ENCODE results near the gene NOC4L. TPM values are rescaled to one million over a fixed set of nuclear protein-coding genes. Genes with fewer than 3 reads are reported as not detected.
"Not testable (repeated sequence)": the region's sequence is repeated elsewhere in the genome, so short reads cannot be mapped to it uniquely, and the experiment has no call there.

NOC4L gene
- polyA plus RNA-seq (2013, experiment 1 of 2; ENCODE audit: insufficient read length): 20.7 TPM
- polyA plus RNA-seq (2013, experiment 2 of 2; ENCODE audit: insufficient read length): 23.7 TPM

DNA sequence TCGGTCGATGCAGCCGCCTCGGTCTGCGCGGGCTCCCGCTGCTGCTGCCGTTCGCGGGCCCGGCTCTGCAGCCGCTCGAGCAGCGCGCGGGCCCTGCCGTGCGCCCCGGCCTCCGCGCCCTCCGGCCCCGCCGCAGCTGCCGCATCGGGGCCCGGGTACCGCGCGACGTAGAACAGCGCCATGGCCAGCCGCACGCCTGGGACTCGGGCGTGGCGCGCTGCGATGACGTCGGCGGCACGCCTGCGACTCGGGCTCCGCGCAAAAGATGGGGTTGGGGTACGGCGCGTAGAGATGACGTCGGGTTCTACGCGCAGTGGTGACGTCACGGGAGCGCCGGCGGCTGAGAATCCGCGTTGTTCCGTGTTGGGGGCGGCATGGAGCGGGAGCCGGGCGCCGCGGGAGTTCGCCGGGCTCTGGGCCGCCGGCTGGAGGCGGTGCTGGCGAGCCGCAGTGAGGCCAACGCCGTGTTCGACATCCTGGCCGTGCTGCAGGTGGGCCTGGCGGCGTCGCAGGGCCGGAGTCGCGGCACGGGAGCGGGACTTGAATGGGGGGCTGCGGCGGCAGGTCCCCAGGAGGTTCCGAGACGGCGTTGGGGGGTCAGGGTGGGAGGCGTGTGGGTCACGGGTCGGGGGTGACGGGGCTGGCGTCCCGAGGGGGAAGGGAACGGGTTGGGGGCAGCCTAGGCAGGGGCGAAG, at the start of gene NOC4L, which contains the start of gene DDX51:
NOC4L (plus strand) TSS at position 343 of the 695 bp plus-strand sequence; CDS start at position 375, 32 bp downstream.
DDX51 (minus strand) TSS at position 205 of the 695 bp plus-strand sequence; CDS start at position 182, 23 bp downstream.
- DNase-seq: peak; percentile 94

DNA sequence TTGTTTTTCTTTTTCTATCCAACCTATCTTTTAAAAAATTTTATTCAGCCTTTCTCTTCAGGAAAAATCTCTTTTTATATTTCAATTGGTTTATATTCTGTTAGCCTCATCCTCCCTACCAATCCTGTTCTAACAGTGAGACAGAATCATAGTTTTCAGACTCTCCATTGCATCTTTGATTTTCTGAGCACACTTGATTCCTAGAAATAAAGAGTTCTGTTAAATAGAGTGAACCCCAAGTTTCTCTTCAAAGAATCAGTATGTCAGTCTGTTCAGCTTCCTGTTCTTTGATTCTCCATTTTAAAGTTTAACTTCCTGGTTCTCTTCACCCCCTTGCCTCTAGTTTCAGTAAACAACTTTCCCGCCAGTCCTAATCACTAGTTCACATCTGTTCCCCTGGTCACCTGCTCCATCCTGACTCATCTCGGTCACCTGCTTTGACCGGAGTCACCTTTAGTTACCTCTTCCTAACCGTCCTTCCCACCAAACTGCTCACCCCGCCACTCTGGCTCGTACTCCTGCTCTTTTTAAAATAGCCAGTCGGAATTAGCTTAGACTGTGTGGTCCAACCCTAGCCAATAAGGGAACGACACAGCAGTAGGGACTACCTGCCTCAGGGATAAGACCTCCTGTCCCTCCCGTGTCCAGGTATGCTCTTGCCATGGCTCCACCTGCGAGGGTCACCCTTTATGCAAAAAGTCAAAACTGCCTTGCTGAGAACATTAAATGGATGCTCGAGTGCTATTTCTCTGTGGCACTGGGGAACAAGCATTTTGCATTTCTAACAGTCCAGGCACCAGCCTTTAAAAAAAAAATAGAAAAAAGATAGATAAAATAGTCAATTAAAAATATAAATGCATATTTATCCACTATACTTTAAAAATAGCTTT, 48.5 kb upstream of the NOC4L start:
- DNase-seq: no peak

DNA sequence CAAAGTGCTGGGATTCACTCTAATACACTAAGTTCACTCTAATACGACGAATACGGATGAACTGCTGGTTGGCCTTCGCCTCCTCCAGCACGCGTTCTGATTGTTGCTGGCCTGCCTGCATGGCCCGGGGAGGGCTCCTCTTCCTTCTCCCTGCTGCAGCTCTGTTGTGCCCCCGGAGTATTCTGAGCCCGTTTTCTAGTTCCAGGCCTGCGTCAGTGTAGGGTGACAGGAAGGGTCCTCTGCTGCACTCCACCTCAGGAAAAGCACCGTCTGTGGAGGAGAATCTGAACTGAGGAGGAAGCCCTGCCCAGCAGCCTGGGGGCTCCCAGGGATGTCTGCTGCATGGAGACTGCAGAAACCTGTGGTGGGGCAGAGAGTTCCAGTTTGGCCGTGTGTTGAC, 44.5 kb upstream of the NOC4L start:
- DNase-seq: no peak

DNA sequence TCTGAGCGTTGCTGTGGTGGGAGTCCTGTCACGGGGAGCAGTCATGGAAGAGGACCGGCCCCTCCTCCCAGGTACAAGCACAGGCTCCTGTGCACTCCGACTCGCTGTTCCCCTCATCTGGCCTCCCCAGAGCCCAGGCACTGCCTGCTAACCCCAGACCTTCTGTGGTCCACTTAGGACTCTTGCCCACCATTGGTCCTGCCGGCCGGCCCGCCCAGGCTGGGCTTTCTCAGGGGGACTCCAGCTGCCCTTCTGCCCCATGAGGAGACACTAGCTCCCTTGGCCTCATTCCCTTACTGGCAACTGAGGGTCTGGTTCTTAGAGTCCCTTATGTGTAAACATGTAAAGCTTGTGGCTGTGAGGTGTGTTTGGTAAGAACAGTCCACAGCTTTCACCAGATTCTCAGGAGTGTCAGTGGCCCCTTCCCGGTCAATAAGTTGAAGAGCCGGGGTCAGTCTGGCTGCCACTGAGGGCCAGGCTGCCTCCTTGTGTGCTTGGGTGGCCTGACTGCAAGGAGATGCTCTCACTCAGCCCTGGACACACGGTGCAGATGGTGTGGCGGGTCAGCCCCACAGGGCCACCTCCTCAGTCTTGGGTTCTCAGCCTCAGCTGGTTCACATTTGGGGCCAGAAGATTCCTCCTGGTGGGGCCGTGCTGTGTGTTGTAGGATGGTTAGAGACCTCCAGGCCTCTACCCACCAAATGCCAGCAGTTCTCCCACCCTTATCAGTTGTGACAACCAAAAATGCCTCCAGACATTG, 43.8 kb upstream of the NOC4L start:
- DNase-seq: no peak

DNA sequence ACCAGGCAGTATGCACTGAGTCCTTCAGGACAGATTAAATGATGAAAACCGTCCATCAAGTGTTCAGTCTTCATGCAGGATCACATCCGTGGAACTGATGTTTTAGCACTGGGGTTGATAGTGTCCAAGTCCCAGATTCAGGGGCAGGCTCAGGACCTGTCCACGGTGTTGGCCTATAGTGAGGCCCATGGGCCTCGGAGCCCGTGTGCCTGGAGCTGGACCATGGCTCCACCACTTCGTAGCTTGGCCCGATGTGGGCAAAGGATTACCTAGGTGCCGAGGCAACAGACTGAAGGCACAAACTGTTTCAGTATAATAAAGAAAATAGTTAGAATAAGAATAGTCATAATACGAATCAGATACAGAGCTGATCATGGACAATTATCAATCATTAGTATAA, 42.0 kb upstream of the NOC4L start:
- no peak for DNase-seq

DNA sequence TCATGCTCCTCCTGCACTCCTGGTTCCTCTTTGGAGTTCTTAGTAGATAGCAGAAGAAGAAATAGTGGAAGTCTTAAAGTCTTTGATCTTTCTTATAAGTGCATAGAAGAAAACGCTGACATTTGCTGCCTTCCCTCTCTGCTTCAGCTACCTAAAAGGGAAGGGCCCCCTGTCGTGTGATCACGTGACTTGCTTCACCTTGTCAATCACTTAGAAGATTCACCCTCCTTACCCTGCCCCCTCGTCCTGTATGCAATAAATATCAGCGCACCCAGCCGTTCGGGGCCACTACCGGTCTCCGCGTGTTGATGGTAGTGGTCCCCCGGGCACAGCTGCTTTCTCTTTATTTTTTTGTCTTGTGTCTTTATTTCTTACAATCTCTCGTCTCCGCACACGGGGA, 41.2 kb upstream of the NOC4L start:
- not testable (repeated sequence) for DNase-seq

DNA sequence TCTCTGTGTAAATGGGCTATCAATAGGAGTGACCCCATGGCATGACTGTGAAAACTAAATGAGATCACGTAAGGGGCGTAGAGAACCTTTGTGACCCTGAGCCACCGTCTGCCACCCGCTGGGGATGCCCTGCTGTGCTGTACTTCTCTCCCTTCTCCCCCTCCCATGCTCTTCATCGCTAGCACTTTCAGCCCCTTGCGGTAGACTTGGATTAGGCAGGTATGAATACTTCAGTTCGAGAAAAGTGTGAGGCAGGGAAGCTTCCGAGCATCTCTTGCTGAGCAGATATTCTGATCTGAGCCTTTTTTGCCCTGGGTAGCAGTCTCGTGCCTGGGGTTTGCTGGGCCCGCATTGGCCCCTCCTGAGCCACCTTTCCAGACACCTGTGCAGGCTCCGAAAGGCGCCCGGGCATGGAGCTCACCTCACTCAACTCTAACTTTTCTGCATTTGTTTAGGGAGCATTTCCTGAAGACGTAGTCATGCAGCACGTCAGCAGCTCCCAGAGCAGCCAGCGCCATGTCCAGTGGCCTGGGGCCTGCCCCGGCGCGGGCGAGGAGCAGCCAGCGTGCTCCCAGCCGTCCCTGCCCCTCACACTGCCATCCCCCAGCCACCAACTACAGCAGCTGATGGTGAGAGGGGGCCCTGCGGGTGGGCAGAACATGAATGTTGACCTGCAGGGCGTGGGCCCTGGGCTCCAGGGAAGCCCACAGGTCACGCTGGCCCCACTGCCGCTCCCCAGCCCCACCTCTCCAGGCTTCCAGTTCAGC, 40.5 kb upstream of the NOC4L start:
- DNase-seq: no peak

DNA sequence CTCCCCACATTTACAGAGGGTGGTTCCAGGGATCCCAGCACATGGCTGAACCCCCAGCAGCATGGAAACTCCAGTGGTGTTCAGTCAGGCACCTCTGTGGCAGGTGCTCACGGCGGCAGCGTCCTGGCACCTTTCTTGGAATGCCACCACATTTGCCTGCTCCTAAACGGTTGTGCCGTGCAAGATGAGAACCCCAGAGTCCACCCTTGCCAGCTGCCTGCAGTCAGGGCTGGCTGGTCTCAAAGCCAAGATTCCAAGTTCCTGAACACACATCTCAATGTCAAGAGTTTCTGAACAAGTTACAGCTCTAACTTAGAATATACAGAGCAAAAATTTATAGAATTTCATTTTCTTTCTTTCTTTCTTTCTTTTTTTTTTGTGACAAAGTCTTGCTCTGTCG, 38.8 kb upstream of the NOC4L start:
- no peak for DNase-seq

DNA sequence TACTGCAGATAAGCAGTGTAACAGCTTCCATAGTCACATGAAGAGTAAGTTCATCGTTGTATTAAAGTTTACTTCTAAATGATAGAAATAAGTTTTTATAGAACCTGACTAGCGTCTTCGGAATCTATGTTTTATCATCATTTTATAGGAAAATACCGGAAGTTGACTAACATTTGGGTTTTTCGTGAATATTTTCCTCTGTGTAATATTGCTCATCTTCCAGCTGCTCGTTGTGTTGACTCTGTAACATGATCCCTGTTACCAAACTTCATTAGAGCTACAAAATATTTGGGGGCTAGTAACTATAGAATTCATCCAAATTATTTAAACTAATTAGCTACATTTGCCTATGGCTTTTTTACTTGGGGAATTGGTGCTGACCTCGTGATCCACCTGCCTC, 37.3 kb upstream of the NOC4L start:
- DNase-seq: no peak

DNA sequence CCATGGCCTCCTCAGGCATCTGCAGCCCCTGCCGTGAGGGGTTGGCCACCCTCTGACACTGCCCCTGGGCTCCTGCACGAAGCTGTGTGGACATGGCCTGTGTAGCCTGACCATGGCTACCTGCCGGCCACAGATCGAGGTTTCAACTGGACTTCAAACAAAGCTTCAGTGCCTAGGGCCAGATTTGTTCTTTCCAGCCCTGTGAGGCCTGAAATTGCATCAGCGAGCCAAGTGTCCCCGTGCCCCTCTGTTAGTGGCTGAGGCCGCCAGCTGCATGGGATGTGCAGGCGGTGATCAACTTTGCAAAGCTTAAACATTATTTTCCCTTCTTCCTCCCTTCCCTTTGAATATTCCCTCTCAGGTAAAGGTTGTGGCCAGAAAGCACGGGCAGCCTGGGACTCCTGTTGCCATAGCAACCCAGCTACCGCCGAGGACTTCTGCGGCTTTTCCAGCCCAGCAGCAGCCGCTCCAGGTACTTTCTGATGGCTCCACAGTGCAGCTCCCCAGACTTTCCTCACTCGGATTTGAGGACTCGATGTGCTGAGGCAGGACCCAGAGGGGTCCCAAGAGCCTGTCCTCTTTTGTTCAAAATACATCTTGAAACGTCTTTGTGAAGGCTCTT, 35.9 kb upstream of the NOC4L start:
- no peak for DNase-seq

DNA sequence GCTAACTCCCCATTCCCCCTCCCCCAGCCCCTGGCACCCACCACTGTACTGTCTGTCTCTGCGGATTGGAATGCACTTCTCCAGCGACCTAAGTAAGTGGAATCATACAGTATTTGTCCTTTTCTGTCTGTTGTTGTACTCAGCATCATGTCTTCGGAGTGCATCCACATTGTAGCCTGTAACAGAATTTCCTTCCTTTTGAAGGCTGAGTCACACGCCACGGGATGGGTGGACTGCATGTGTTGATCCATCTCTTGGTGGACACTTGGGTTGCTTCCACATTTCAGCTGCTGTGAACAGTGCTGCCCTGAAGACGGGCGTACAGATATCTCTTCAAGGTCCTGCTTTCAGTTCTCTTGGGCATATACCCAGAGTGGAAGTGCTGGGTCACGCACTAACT, 34.5 kb upstream of the NOC4L start:
- DNase-seq: no peak

DNA sequence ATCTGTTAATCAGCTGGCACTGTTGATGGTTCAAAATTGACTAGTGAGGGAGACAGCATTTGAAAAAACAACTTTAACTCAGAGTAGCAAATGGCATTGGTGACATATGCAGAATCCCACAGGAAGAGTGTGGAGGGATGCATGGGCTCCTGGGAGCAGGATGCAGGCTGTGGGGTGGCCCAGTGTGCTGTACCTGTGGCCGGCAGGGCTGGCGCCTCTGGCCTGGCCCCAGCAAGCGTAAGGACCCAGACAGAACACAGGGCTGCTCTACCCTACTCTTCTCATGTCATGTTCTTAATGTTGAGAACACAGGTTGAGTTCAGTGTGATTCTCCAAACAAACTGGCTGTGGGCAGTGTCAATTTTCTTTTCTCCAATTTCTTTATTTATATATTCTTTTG, 33.6 kb upstream of the NOC4L start:
- DNase-seq: no peak

DNA sequence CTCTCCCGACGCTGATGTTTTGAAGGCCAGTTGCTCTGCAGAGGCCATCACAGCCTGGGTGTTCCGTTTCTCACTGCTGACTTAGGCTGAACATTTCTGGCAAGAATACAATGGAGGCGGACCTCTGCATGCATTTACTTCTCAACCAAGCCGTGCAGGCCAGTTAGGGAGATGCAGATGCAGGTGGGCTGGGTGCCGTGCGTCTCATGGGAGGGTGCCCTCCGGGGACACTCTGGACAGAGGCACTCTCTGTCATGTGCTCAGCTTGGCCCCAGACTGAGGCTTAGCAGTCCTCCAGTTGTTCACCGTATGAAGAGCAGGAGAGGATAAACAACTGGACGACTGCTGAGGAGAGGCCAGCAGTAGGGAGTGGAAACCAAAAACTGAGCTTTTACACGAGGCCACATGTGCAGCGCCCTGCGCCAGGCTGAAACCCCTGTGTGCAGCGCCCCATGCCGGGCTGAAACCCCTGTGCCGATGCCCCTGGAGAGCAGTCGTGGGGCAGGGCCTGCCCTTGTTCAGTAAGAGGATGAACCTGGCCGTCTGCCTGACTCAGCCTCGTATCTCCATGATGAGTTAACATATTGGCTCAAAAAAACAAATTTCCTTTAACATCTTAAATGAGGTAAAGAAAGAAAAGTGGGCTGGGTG, 32.5 kb upstream of the NOC4L start:
- DNase-seq: no peak

DNA sequence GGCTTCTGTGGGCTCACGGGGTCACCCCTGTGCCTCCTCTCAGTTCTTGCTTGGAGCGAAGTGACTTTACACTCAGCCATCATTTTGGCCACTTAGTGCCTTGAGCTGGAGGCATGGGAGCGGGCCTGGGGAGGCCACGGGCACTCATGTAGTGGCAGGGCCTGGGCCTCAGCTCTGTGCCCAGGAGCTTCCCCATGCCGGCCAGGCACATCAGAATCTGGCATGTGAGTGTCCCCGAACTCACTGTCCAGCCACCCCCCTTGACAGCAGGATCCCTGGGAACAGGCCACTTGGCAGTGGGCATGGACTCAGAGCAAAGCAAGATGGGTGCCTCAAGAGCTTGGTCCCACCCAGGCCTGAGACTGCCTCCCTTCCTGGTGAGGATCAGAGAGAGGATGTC, 29.6 kb upstream of the NOC4L start:
- no peak for DNase-seq

DNA sequence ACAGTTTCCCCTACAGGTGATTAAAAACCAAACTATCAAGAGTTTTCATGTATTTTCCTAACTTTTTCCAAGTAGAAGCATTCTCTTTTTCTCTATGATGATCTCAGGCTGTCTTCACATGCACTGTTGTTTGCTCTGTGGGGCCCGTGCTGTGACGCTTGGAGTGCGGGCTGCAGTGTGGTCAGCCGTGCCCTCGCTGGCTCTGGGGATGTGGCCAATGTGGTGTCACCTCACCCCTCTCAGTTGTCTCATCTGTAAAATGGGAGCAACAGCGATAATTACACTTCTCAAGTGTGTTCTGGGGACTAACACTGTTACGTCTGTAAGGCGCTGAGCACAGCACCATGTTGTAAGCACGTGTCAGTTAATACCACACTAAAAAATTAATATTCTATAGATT, 28.8 kb upstream of the NOC4L start:
- no peak for DNase-seq

DNA sequence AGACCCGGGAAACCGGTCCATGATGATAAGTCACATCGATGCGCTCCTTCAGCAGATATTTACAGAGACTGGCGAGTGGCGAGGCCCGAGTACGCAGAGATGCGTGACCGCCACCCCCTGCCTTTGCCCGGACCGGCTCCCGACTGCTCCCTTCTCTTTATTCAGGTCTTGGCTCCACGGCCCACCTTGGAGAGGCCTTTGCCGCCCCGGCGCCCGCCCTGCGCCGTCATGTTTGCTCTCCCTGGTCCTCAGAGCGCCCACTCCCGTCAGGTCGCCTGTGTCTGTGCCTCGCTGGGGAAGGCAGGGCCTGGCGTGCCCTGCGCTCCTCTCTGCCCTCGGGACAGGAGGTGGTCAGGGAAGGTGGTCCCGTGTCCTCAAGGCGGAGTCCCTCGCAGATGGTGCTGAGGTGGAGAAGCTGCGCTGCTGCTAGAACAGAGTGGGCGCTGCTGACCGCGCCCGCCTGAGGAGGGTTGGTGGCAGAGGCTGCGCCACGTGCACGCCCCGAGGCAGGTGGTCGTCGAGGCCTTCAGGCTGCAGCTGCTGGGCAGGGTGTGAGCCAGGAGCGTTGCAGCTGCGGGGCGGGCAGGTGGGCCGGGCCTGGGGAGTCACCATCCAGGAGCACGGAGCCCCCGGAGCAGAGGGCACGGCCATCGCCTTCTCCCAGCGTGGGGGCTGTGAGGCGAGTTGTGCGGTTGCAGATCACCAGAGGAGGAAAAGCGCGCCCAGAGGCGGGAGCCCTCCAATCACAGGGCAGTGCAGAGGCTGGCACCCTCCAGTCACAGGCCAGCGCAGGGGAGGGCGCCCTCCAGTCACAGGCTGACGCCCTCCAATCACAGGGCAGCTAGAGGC, 27.3 kb upstream of the NOC4L start:
- no peak for DNase-seq

DNA sequence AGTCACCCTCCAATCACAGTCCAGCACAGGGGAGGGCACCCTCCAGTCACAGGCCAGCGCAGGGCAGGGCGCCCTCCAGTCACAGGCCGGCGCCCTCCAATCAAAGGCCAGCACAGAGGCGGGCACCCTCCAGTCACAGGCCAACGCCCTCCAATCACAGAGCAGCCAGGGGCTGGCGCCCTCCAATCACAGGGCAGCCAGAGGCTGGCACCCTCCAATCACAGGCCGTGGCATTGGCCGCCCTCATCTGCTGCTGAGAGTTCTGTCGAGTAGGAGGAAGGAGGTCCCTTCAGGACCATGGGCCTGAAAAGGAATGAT, 26.7 kb upstream of the NOC4L start:
- no peak for DNase-seq

DNA sequence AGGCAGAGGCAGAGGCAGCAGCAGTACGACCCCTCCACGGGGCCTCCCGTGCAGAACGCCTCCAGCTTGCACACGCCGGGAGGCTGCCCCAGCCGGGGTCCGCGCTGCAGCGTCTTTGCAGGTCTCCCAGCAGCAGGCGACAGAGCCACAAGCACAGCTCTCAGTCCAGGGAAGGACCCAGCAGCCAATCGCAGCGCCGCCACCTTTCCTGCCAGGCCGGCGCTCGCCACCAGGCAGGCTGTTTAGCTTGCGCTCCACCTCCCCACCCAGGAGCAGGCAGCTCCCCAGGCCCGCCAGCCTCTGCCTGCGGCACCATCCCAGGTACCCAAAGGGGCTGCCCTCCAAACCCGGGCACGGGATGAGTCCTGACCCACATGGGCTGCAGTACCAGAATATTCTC, 25.4 kb upstream of the NOC4L start:
- DNase-seq: no peak

DNA sequence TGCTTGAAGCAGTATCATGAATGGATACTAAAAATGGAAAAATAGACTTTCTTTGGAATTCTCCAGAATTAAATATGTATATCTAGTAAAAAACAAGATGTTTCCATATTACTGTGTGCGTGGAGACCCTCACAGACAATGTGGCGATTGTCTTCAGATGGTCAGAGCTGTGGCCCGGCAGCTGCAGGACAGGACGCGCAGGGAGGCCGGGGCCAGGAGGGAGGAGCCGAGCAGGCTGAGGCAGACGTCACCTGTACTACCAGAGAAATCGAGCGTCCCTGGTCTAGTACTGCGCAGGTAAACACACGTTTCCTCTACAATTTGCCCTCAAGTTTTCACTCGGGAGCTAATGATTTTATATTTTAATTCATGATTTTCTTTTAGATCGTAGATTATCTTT, 23.0 kb upstream of the NOC4L start:
- DNase-seq: no peak
